Dedifferentiated amniotic fluid mesenchymal stem cell (primary cell): ENCODE measurements around the gene SPR.

ENCODE experiments used
- DNase-seq: peaks from one replicate; pipeline ENCODE4 v3.0.0-alpha.2; 2016; ENCODE audit errors: extremely low spot score

Gene SPR

DNA sequence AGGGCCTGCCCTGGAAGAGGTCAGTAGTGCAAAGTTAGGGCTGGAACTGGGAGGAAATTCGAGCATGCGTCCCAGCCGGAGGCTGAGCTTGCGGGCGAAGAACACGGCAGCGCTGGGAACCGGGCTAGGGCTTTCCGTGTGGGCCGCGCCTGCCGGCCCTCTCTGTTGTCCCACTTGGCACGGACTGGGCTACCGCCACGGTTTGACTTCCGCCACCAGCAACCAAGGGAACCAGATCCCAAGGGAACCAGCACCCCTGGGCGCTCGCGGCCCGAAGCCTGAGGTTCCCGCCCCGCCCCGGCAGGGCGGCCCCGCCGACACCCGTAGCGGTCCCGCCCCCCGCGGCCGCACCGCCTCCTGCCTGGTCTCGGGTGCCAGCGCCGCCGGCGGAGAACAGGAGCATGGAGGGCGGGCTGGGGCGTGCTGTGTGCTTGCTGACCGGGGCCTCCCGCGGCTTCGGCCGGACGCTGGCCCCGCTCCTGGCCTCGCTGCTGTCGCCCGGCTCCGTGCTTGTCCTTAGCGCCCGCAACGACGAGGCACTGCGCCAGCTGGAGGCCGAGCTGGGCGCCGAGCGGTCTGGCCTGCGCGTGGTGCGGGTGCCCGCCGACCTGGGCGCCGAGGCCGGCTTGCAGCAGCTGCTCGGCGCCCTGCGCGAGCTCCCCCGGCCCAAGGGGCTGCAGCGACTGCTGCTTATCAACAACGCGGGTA is at the start of gene SPR:
Gene SPR (plus strand): TSS at position 377 of the 708 bp plus-strand sequence. CDS start 25 bp downstream, at position 402.
- DNase-seq = peak; percentile 32

DNA sequence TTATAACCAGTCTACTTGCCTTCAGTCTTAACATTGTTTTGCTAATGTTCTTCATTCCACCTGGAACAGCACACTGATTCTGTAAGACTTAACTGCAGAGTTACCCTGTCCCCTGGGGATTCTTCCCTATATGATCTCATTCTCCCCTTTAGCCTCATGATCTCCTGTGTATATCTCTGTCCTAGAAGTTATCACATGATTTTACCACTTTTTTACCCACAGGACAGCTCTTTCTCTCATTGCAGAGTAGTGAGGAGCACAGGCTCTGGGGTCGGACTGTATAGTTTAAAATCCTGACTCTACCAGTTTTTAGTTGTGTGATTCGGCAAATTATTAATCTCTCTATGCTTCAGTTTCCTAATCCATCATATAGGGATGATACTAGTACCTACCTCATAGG is 47.1 kb upstream of the SPR start:
- no peak for DNase-seq

DNA sequence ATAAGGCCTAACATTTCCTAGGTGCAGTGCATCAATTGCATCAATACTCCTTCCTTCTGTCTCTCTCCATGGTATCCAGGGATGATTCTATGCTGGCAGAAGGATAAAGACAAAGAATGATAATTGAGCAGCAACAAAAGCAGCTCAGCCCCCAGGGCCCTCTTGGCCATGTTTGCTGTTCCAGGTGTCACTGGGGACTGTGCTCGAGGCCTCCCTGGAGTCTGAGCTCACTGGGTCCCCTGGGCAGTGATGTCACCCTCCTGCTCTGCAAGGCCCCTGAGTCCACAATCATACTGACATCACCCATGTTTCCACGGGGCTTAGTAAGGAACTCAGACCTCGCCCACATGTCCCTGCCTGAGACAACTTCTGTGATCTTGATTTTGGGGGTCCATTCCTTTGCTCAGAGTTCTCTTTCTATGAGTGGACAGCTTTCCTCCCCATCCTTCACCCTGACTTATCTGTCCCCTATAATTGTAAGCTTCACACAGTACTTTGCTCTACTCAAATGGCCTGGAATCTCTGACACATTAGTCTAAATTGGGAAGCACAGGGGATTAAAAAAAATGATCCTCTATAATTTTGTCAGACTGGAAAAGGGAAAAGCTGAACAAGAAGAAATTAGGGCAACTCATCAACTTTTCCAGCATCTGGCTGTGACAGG is 45.6 kb upstream of the SPR start:
- DNase-seq = no peak

DNA sequence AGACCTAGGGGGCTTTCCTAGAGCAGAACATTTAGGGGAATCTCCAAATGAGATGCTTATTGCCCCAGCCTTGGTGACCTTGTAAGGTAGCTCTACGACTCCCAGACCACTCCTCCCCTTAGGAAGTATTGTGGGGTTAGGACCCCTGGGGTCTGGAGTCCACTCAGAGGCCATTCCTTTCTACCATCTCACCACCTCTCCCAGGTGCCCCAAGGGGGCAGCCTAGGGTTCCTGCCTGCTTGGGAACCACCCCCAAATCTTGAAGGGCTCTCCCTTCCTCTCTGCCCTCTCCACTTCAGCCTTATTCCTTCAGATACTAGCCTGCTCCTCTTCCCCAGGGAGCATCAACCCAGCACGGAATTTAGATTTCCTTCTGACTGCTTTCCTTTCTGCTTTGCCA is 43.9 kb upstream of the SPR start:
- DNase-seq = no peak

DNA sequence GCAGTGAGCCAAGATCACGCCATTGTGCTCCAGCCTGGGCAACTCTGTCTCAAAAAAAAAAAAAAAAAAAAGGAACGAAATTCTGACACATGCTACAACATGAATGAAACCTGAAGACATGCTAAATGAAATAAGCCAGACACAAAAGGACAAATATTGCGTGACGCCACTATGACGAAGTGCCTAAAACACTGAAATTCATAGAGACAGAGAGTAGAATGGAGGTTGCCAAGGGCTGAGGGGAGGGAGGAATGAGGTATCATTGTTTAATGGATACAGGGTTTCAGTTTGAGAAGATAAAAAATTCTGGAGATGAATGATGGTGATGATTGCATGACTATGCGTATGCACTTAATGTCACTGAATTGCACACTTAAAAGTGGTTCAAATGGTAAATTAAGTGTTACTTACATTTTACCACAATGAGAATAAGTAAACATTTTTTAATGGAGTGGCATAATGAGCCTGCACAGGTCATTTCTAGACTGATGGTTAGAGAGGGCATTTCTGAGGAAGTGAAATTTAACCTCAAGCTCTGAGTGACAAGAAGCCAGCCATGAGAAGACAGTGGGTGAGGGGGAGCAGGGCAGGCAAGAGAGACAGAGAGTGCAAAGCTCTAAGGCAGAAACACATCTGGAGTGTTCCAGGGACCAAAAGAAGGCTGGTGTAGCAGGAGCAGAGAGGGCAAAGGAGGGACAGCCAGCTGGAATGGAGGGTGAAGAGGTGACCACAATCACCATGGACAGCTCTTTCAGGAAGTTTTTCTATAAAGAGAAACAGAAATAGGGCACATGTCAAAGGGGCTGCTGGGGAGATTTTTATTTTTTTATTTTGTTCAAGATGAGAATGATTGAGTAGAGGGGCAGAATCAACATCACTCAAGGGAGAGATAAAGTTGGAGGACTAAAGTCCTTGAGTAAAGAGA is 40.8 kb upstream of the SPR start:
- no peak for DNase-seq

DNA sequence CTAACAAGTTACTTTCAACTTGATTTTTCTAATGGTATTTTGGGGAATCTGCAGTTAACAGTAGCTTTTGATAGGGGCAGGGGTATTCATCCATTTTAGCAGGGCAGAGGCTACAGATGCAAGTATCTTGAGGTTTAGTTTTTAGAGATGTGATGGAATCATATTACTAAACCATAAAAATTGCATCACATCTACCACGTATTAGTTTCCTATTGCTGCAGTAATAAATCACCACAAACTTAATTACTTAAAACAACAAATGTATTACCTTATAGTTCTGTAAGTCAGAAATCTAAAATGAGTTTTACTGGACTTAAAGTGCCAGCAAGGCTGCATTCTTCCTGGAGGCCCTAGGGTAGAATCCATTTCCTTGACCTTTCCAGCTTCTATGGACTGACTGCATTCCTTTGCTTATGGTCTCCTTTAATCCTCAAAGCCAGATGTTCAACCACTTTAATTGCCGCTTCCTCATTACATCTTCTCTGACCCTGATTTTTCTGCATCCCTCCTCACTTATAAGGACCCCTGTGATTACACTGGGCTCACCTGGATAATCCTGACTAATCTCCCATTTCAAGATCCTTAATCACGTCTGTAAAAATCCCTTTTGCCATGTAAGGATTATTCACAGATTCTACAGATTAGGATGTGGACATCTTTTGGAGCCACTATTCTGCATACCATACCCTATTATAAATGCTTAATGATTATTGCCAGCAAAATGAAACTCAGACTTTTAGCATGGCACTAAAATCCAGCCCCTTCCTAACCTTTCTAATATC is 39.5 kb upstream of the SPR start:
- DNase-seq = no peak

DNA sequence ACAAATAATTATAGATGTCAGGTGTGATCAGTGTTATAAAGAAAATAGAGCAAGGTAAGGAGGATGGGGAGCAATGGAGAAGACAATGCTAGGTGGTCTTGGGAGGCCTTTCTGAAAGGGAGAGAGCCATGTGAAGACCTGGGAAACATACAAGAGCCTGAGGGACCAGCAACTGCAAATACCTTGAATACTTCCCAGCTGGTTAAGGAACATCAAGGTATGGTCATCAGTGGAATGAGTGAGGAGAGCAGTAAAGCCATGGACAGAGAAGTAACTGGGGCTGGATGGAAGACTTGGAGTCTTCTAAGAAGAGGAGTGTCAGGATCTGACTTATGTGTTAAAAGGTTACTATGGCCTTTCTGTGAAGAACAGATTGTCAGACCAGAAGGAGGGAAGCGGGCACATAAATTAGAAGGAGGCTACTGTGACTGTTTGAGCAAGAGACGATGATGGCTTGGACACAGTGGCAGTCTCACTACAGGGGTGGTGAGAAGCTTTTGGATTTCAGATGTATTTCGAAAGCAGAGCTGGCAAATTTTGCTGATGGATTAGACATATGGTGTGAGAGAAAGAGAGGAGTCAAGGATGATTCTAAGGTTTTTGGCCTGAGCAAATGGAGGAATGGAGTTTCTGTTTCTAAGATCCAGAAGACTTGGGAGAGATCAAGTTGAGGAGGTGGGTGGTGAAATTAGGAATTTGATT is 38.6 kb upstream of the SPR start:
- no peak for DNase-seq

DNA sequence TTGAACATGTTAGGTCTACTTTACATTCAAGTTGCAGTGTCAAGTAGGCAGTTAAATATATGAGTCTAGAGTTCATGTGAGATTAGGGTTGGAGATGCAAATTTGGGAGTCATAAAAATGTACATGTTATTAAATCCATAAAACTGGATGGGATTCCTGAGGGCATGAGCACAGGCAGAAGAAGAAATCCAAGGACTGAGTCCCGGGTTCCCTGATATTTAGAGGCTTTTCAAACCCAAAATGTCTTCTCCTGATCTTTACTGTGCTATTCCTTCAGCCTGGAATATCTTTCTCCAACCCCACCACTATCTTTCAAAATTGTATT is 38.1 kb upstream of the SPR start:
- no peak for DNase-seq

DNA sequence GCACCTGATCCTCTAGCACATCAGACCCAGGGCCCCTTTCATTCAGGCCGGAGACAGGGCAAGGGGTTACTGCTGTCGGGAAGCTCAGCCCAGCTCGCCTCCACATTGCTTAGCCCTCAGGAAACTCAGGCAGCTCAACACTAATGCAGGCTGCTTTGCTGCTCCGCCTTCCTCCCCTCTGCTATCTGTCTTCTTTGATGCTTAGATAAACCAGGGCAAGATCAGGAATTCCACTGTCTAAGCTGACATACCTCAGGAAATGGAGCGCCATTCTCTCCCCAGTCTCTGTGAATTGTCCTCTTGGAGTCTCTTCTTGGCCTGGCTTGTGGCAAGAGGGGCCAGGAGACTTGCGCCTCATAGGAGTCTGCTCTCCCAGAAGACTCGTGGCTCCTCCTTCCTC is 35.9 kb upstream of the SPR start:
- DNase-seq = no peak

DNA sequence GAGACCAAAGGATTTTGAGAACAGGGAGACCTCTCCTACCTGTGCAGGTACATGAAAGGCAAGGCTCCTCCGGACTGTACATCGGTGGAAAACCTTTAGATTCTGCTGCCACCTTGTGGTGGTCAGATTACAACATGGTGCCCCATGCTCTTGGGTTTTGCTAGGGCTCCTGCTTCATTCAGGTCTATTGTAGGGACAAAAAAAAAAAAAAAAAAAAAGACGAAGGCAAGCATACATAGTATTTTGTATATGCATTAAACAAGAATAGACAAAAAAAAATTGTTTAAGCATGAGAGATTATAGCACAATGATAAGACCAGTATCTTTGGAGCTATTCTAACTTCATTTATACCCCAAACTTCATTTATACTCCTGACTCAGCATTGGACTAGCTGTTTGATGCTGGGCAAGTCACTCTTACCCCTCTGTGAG is 27.4 kb upstream of the SPR start:
- DNase-seq = peak; percentile 27

DNA sequence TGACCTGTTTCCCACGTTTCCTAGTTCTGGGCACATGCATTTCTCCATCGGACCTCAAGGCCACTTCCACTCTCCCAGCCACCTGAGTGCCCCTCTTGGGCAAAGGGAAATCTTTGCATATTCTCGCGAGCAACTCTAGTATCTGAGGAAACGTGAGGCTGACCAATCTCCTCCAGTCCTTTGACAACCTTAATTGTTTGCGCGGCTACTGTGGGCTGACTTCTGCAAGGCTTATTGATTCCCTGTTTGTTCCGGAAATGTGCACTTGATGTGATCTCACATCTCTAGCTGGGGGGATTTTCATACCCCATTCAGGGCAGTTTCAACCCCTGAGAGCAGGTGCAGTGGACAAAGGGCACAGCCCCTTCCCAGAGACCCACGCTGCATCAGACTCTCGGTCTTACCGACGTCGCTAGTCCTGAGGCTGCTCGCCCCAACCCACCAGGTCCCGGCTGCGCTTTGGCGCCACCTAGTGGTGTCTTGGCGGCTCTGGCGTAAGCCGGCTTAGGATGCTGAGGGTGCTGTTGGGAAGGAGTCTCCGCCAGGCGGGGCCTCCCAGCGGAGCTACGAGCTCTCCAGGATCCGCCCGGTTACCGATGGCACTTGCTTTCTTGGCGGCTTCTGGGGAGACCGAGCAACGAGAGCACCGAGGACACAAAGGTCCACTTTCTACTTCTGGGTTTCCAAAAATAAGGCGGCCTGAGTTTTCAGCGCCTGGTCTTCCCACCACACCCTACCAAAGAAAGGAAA is 24.8 kb upstream of the SPR start:
- peak; percentile 88 for DNase-seq

DNA sequence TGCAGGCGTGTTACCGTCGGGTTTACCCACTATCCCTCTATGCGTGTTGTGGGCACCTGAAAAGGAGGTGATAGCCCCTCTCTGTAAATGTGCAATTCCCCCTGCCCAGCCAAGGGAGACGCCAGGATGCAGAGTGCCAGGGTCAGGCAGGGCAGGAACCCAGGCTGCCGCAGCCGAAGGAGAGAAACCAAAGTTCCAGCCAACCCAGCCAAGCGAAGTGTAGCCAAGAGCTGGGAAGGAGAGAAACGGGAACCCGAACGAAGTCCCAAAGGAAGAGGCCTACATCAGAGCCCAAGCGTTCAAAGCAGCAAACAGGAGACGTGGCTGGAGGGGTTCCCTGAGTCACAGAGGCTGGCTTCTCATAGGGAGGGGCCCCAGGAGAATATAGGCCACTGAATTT is 24.2 kb upstream of the SPR start:
- no peak for DNase-seq

DNA sequence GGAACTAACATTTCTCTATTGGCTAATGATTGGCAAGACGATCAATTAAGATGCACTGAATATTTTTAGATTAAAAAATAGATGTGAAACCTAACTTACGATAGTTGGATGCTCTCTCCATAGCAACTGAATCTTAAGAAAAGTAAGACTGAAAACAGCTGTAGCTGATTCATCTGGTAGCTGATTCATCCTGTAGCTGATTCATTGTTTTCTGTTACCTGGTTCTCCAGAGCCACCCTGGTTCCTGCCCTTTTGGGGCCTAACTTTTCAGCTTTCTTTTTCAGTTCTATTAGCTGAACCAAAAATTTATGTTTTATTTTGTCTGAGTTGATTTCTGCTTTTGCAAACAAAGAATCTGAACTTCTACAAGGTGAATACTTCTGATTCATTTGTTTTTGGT is 22.7 kb upstream of the SPR start:
- no peak for DNase-seq

DNA sequence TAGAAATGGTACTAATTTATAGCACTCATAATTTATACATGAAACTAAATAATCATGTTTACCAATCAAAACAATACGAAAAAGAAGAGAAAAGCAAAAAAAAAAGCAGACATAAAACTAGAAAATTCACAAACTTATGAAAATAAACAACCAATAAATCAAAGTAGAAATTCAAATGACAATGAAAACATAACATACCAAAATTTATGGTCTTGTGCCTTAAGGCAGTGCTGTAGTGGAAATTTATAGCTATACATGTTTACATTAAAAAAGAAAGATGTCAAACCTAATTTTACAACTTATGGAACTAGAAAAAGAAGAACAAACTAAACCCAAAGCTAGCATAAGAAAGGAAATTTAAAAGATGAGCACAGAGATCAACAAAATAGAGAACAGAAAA is 16.1 kb upstream of the SPR start:
- DNase-seq = no peak

DNA sequence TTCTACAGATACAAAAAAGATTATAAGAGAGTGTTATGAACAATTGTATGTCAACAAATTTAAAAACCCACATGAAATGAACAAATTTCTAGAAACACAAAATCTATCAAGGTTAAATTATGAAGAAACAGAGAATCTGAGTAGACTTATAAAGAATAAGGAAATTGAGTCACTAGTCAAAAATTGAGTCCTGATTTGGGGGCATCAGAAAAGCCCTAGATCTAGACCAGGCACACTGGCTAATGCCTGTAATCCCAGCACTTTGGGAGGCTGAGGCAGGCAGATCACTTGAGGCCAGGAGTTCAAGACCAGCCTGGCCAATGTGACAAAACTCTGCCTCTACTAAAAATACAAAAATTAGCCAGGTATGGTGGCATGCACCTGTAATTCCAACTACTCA is 15.3 kb upstream of the SPR start:
- DNase-seq = no peak

DNA sequence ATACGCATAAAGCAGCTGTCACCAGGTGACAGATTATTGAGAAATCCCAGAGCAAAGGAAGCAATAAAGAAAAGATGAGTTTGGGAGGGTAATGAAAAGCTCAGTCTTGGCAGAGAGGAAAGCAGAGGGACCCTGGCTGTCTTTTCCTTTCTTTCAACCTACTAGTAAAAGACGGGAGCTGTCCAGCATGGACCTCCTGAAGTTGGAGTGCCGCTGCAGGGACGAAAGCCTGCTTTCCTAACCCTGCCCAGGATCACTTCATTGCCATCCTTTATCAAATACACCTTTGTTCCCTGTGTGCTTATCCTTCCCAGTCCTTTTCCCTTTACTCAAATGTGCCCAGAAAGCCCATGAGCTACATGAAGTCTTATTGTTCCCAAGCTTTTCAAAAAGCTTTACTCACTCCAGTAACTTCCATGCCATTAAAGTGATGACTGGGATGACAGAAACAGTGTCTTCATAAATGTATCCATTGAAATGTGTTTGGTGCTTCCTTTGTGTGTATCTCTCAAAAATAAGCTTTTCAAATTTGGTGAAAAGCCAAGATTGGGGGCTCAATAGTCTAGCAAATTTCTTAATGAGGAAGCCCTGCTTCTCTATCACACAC is 3.7 kb upstream of the SPR start:
- DNase-seq = peak; percentile 35

DNA sequence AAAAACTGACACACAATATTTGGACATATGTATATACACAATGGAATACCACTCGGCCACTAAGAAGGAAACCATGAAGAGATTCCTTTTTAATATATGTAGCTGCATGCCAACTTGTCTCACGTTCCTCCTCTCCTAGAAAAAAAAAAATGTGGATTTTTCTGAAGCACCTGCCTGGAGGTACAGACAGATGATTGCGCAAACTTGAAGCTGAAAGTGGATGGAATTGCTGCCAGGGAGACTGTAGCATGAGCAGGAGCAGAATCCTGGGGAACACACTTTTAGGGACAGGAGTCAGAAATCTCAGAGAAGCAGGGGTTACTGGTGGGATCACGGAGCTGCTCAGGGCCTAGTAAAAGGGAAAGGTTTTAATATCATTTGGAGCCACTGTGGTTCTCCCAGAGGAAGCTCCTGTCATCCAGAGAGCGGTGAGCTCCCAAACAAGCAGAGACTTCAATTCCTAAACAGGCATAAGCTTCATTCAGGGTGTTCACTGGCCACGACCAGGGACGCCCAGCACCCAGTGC is 640 bp upstream of the SPR start:
- no peak for DNase-seq

DNA sequence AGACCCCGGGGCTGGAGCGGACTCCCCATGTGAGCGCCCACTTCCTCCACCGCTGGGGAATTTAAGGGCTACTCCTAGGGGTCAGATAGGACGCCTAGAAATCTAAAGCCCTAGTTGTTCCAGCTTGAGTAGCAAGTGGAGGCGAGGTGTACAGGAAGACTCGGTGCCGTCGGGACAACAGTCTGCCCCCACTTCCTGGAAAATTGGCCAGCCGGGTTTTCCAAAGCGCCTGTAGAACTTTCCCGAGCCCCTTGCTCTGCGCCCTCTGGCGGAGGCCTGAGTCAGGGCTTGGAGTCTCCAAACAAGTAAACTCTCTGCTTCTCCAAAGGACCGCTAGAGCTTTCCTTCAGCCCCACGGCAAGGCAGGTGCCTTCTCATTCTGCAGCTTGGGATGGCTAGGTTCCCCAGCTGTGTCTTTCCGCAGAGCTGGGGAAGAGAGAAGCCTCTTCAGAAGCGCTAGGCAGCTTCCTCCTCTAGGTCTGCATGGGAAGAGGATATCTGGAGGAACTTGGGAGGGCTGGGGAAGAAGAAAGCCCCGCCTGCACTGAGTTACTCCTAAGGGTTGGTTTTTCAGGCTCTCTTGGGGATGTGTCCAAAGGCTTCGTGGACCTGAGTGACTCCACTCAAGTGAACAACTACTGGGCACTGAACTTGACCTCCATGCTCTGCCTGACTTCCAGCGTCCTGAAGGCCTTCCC is 681 bp downstream of the SPR start:
- DNase-seq = peak; percentile 91
